ENCODE results near the gene RAB18.

RAB18 gene

GRCh38 chr10:27537166-27537565 is 33.1 kb downstream of the RAB18 start:
- POLR2A ChIA-PET: no interaction called here
- no peak for TF ChIP-seq CTCF (IDR thresholded peaks at IDR 0.05; ENCODE audit: insufficient read depth, low read length, missing control alignments)

GRCh38 chr10:27537787-27538186 is 33.7 kb downstream of the RAB18 start:
- CTCF ChIA-PET: no interaction called here
- DNase-seq (ENCODE audit: low read depth, low spot score): no peak
- no peak overlapping the region for H3K4me3 ChIP-seq (ENCODE audit: low read depth, low read length)
- POLR2A ChIA-PET: no interaction called here
- no peak for TF ChIP-seq CTCF (IDR thresholded peaks at IDR 0.05; ENCODE audit: insufficient read depth, low read length, missing control alignments)

More at GRCh38 chr10:27537166-27537565, 33.1 kb downstream of the RAB18 start:
- H3K4me3 ChIP-seq (ENCODE audit: low read depth, low read length): no peak overlapping the region
- no peak for DNase-seq (ENCODE audit: low read depth, low spot score)
- CTCF ChIA-PET: no interaction called here

- CTCF ChIA-PET: interaction anchor here (1.1 to 1.8 kb wide), 4 partner anchors 8 to 201 kb away, joined by 3 to 6 read pairs (median 4); no protein-coding TSS in a partner anchor
- H3K4me3 ChIP-seq (ENCODE audit: low read depth, low read length): no peak overlapping the region
Measured at GRCh38 chr10:27540672-27541071, 36.6 kb downstream of the RAB18 start.

GRCh38 chr10:27541796-27542729 is 38.0 kb downstream of the RAB18 start:
- H3K4me3 ChIP-seq (ENCODE audit: low read depth, low read length): no peak overlapping the region
- no peak for TF ChIP-seq CTCF (IDR thresholded peaks at IDR 0.05; ENCODE audit: insufficient read depth, low read length, missing control alignments)
- POLR2A ChIA-PET: no interaction called here
- CTCF ChIA-PET: interaction anchor here (1.3 to 2.3 kb wide), 3 partner anchors 16 to 200 kb away, joined by 3 to 6 read pairs (median 5); no protein-coding TSS in a partner anchor
- no peak for DNase-seq (ENCODE audit: low read depth, low spot score)

More at GRCh38 chr10:27540672-27541071, 36.6 kb downstream of the RAB18 start:
- POLR2A ChIA-PET: no interaction called here
- TF ChIP-seq CTCF (IDR thresholded peaks at IDR 0.05; ENCODE audit: insufficient read depth, low read length, missing control alignments): no peak
- DNase-seq (ENCODE audit: low read depth, low spot score): no peak

GRCh38 chr10:27542812-27543211 is 38.7 kb downstream of the RAB18 start:
- ChIA-PET POLR2A (no interaction called here), CTCF (interaction anchor here (2.3 kb wide), 1 partner anchor 15 kb away, joined by 6 read pairs; no protein-coding TSS in a partner anchor)

More at GRCh38 chr10:27542812-27543211, 38.7 kb downstream of the RAB18 start:
- DNase-seq (ENCODE audit: low read depth, low spot score): peak; percentile 17
- TF ChIP-seq CTCF (IDR thresholded peaks at IDR 0.05; ENCODE audit: insufficient read depth, low read length, missing control alignments): no peak
- no peak overlapping the region for H3K4me3 ChIP-seq (ENCODE audit: low read depth, low read length)
